IMR-90 (cell line): Measurements from ENCODE around the gene SERPINA4.

ENCODE experiments used
- CEBPB ChIP-seq: IDR thresholded peaks from 2 replicates; pipeline ENCODE4 v1.6.1; 2012; ENCODE audit warnings: low read depth, low read length, improper control_type of control experiment
- CHD1 ChIP-seq: IDR thresholded peaks from 2 replicates; pipeline ENCODE4 v1.6.1; 2012; ENCODE audit warnings: low read depth, low read length, improper control_type of control experiment
- CTCF ChIP-seq: conservative IDR thresholded peaks from 2 replicates; pipeline ENCODE4 v1.5.1; 2012; ENCODE audit warnings: mild to moderate bottlenecking, low read depth, low read length, improper control_type of control experiment
- MAFK ChIP-seq: IDR thresholded peaks from 2 replicates; pipeline ENCODE4 v1.6.1; 2012; ENCODE audit warnings: low read depth, low read length, improper control_type of control experiment
- MAZ ChIP-seq: IDR thresholded peaks from 2 replicates; pipeline ENCODE4 v1.6.1; 2012; ENCODE audit warnings: low read depth, mild to moderate bottlenecking, low read length, improper control_type of control experiment, moderate library complexity, borderline replicate concordance
- MXI1 ChIP-seq: IDR thresholded peaks from 2 replicates; pipeline ENCODE4 v1.6.1; 2012; ENCODE audit warnings: low read depth, mild to moderate bottlenecking, low read length, moderate library complexity, borderline replicate concordance
- NFE2L2 ChIP-seq: fragments of 150-350 bp; IDR thresholded peaks from 2 replicates; pipeline ENCODE4 v1.6.1; 2016; ENCODE audit warnings: low read depth, mild to moderate bottlenecking, low read length
- POLR2A ChIP-seq: IDR thresholded peaks from 2 replicates; pipeline ENCODE4 v1.6.1; 2012; ENCODE audit warnings: mild to moderate bottlenecking, low read depth, low read length
- RAD21 ChIP-seq: IDR thresholded peaks from 2 replicates; pipeline ENCODE4 v1.6.1; 2012; ENCODE audit warnings: low read length, improper control_type of control experiment
- RCOR1 ChIP-seq: IDR thresholded peaks from 2 replicates; pipeline ENCODE4 v1.6.1; 2012; ENCODE audit warnings: mild to moderate bottlenecking, low read length, improper control_type of control experiment; ENCODE audit not compliant: insufficient replicate concordance
- RFX5 ChIP-seq: IDR thresholded peaks from 2 replicates; pipeline ENCODE4 v1.8.0; 2012; ENCODE audit warnings: low read depth, mild to moderate bottlenecking, low read length, moderate library complexity
- SMC3 ChIP-seq: fragments of 150-350 bp; IDR thresholded peaks from 2 replicates; pipeline ENCODE4 v1.6.1; 2016; ENCODE audit warnings: low read depth, mild to moderate bottlenecking, antibody characterized with exemption, low read length, moderate library complexity
- TF ChIP-seq, protein P1 (sequence below): fragments of 150-350 bp; IDR thresholded peaks from 2 replicates; pipeline ENCODE4 v1.6.1; 2016; ENCODE audit warnings: low read depth, mild to moderate bottlenecking, low read length, moderate library complexity, borderline replicate concordance

DNA sequence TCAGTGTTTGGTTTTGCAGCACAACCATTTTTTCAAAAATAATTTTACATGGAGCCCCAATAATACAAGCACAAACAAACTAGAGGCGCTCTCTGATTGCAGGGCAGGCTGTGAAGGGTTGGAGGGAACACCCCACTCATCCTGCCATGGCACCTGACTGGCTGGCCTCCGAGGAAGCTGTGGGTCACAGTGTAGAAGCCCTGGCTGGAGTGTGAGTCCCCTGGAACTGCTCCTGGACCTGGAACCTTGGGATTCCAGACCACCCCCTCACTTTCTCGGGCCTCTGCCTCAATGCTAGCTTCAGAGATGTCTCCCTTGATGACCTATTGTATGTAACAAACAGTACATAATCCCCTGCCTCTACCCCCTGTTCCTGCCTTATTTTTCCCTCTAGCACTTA is 37.1 kb upstream of the SERPINA4 start:
- TF ChIP-seq CTCF (no peak), SMC3 (no peak), RAD21 (no peak), RFX5 (no peak), MAFK (no peak), POLR2A (no peak), NFE2L2 (no peak), MAZ (no peak), CHD1 (no peak), CEBPB (no peak), RCOR1 (no peak), MXI1 (no peak)
- TF ChIP-seq, protein P1, sequence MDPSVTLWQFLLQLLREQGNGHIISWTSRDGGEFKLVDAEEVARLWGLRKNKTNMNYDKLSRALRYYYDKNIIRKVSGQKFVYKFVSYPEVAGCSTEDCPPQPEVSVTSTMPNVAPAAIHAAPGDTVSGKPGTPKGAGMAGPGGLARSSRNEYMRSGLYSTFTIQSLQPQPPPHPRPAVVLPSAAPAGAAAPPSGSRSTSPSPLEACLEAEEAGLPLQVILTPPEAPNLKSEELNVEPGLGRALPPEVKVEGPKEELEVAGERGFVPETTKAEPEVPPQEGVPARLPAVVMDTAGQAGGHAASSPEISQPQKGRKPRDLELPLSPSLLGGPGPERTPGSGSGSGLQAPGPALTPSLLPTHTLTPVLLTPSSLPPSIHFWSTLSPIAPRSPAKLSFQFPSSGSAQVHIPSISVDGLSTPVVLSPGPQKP = no peak
